Neural cell (in vitro differentiated cells): ENCODE results near the gene AP3M1.

Experiments used
- MXI1 ChIP-seq: fragments of 450-650 bp; conservative IDR thresholded peaks from 2 replicates; pipeline ENCODE4 v1.6.1; 2014; ENCODE audit warnings: antibody characterized with exemption, mild to moderate bottlenecking; ENCODE audit not compliant: poor library complexity, severe bottlenecking
- POLR2AphosphoS5 ChIP-seq: IDR thresholded peaks from 2 replicates; pipeline ENCODE4 v1.6.1; 2012
- TF ChIP-seq, protein P1 (sequence below): fragments of 450-650 bp; IDR thresholded peaks from 2 replicates; pipeline ENCODE4 v1.5.1; 2014; ENCODE audit warnings: antibody characterized with exemption, mild to moderate bottlenecking, moderate library complexity; ENCODE audit not compliant: poor library complexity, severe bottlenecking

DNA sequence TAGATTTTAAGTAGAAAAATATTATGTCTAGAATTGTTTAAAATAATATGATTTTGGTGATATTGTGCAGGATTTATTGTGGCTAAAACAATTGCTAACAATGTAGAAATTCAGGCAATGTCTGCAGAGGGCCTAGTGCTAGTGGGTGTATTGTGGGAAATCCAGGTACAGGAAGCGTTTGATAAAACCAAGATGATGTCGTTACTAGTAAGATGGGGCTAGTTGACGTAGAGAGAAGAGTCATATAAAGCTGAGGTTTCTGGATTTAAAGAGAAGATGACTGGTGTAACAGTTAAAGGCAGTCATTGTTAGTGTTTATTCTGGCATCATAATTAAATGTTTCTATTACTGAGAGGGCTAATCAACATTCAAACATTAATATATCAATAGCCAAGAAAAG, 43.9 kb upstream of the AP3M1 start:
- TF ChIP-seq, protein P1, sequence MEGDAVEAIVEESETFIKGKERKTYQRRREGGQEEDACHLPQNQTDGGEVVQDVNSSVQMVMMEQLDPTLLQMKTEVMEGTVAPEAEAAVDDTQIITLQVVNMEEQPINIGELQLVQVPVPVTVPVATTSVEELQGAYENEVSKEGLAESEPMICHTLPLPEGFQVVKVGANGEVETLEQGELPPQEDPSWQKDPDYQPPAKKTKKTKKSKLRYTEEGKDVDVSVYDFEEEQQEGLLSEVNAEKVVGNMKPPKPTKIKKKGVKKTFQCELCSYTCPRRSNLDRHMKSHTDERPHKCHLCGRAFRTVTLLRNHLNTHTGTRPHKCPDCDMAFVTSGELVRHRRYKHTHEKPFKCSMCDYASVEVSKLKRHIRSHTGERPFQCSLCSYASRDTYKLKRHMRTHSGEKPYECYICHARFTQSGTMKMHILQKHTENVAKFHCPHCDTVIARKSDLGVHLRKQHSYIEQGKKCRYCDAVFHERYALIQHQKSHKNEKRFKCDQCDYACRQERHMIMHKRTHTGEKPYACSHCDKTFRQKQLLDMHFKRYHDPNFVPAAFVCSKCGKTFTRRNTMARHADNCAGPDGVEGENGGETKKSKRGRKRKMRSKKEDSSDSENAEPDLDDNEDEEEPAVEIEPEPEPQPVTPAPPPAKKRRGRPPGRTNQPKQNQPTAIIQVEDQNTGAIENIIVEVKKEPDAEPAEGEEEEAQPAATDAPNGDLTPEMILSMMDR = no peak
- no peak for TF ChIP-seq POLR2AphosphoS5
- TF ChIP-seq MXI1 = no peak
